ENCODE results near the gene TAS2R1. TPM values are rescaled to one million over a fixed set of nuclear protein-coding genes. Genes with fewer than 3 reads are reported as not detected.

The TAS2R1 gene
- total RNA-seq, 1 donor from 2014 or later, result not detected

- no peak overlapping the region for H3K27ac ChIP-seq
- no peaks in the 10 kb centered on the region for H3K9me3 ChIP-seq
- no peaks in the 10 kb centered on the region for H3K36me3 ChIP-seq
- no peaks in the 10 kb centered on the region for H3K27me3 ChIP-seq
- intact Hi-C loops (cut with DNase I), result no loop called here
- H3K4me3 ChIP-seq, result no peak overlapping the region
- H3K4me1 ChIP-seq, result no peaks in the 10 kb centered on the region
- TF ChIP-seq POLR2A (IDR thresholded peaks at IDR 0.05) (no peak), POLR2AphosphoS5 (IDR thresholded peaks at IDR 0.05; ENCODE audit: insufficient read depth in 1 of 2, low read depth in 1 of 2) (no peak), CTCF (IDR thresholded peaks at IDR 0.05) (no peak)
- DNase-seq (ENCODE audit: extremely low spot score in 2 of 2), result no peak
Observed at GRCh38 chr5:9624196-9624947, 5.8 kb downstream of the TAS2R1 start.

- intact Hi-C loops (cut with DNase I), result no loop called here
- no peak for DNase-seq (ENCODE audit: extremely low spot score in 2 of 2)
- H3K36me3 ChIP-seq, result no peaks in the 10 kb centered on the region
- no peaks in the 10 kb centered on the region for H3K9me3 ChIP-seq
- H3K4me1 ChIP-seq, result no peaks in the 10 kb centered on the region
- no peaks in the 10 kb centered on the region for H3K27me3 ChIP-seq
- TF ChIP-seq CTCF (IDR thresholded peaks at IDR 0.05) (no peak), POLR2A (IDR thresholded peaks at IDR 0.05) (no peak), POLR2AphosphoS5 (IDR thresholded peaks at IDR 0.05; ENCODE audit: insufficient read depth in 1 of 2, low read depth in 1 of 2) (no peak)
- H3K4me3 ChIP-seq, result no peak overlapping the region
- H3K27ac ChIP-seq, result no peak overlapping the region
Observed at GRCh38 chr5:9623661-9624060, 6.5 kb downstream of the TAS2R1 start.

- intact Hi-C loops (cut with DNase I), result no loop called here
- H3K9me3 ChIP-seq, result no peaks in the 10 kb centered on the region
- no peak for DNase-seq (ENCODE audit: extremely low spot score in 2 of 2)
- H3K4me1 ChIP-seq, result no peaks in the 10 kb centered on the region
- no peak for TF ChIP-seq CTCF (IDR thresholded peaks at IDR 0.05)
- TF ChIP-seq POLR2AphosphoS5 (IDR thresholded peaks at IDR 0.05; ENCODE audit: insufficient read depth in 1 of 2, low read depth in 1 of 2), result no peak
- no peak for TF ChIP-seq POLR2A (IDR thresholded peaks at IDR 0.05)
- H3K4me3 ChIP-seq, result no peak overlapping the region
- no peaks in the 10 kb centered on the region for H3K36me3 ChIP-seq
- H3K27me3 ChIP-seq, result no peaks in the 10 kb centered on the region
- no peak overlapping the region for H3K27ac ChIP-seq
Observed at GRCh38 chr5:9622971-9623421, 7.2 kb downstream of the TAS2R1 start.

GRCh38 chr5:9621379-9621903 lies 8.7 kb downstream of the TAS2R1 start:
- Histone ChIP-seq H3K4me3 (no peak overlapping the region), H3K4me1 (no peaks in the 10 kb centered on the region), H3K36me3 (no peaks in the 10 kb centered on the region), H3K27ac (no peak overlapping the region), H3K9me3 (no peaks in the 10 kb centered on the region), H3K27me3 (no peaks in the 10 kb centered on the region)
- TF ChIP-seq POLR2A (IDR thresholded peaks at IDR 0.05) (no peak), CTCF (IDR thresholded peaks at IDR 0.05) (no peak), POLR2AphosphoS5 (IDR thresholded peaks at IDR 0.05; ENCODE audit: insufficient read depth in 1 of 2, low read depth in 1 of 2) (no peak)
- intact Hi-C loops (cut with DNase I), result no loop called here
- no peak for DNase-seq (ENCODE audit: extremely low spot score in 2 of 2)

Data from vagina (tissue), 2 donors.